Cardiac fibroblast (primary cell): Measurements from ENCODE around the gene ARHGEF2.

ENCODE experiments used
- DNase-seq, 2 donors: peaks; one replicate each; pipeline versions ENCODE4 v3.0.0 to v3.0.0-alpha.2; 2010; ENCODE audit warnings: low read depth in 2 of 2
- H3K4me3 ChIP-seq, 2 donors: replicated peaks in 1 of 2; 1 replicate in 1 of 2; 2 replicates in 1 of 2; pipeline ENCODE4 v1.5.1; 2011; ENCODE audit warnings: low read depth in 2 of 2, low read length in 2 of 2, mild to moderate bottlenecking in 2 of 2, moderate library complexity in 1 of 2
- TF ChIP-seq, protein P1 (sequence below): IDR thresholded peaks from one replicate; pipeline ENCODE4 v1.5.1; 2011; ENCODE audit warnings: low read depth, mild to moderate bottlenecking, low read length, inconsistent platforms

ARHGEF2 gene

DNA sequence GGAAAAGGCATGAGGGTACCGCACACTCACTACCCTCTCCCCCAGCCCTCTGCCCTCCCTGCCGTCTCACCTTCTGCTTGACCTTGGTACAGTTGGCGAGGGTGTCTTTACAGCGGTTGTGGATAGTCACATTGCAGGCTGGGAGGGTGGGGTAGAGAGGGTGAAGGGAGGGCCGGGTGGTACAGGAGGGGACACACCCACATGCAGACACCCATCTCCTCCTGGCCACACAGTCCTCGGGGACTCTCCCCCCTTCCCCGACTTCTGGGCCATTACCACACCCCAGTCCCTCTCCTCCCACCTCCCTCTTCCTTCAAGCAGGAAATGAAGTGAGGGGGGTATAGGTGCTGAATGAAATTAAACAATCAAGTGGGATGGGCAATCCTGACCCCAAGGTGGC lies 11.6 kb downstream of the ARHGEF2 start:
- TF ChIP-seq, protein P1, sequence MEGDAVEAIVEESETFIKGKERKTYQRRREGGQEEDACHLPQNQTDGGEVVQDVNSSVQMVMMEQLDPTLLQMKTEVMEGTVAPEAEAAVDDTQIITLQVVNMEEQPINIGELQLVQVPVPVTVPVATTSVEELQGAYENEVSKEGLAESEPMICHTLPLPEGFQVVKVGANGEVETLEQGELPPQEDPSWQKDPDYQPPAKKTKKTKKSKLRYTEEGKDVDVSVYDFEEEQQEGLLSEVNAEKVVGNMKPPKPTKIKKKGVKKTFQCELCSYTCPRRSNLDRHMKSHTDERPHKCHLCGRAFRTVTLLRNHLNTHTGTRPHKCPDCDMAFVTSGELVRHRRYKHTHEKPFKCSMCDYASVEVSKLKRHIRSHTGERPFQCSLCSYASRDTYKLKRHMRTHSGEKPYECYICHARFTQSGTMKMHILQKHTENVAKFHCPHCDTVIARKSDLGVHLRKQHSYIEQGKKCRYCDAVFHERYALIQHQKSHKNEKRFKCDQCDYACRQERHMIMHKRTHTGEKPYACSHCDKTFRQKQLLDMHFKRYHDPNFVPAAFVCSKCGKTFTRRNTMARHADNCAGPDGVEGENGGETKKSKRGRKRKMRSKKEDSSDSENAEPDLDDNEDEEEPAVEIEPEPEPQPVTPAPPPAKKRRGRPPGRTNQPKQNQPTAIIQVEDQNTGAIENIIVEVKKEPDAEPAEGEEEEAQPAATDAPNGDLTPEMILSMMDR, result no peak
- no peak overlapping the region for H3K4me3 ChIP-seq
- no peak for DNase-seq

DNA sequence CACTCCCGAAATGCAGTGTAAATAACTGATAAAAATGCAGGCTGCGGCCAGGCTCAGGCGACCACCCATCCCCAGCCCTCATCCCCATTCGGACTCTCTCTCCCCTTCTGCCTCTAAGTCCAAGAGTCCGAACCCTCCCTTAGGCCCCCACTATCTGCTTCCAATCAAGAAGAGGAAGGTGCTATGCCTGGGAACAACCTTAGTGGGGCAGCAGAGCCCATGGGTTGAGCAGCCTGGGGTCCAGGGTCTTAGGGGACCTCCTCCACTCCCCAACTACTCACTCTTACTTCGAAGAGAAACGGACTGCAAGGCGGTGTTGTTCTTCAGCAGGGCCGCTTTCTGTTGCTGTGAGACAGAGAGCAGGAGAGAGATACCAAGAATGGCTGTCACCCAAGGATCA lies 12.2 kb downstream of the ARHGEF2 start:
- TF ChIP-seq, protein P1, result peak; percentile 7
- no peak for DNase-seq
- no peak overlapping the region for H3K4me3 ChIP-seq

DNA sequence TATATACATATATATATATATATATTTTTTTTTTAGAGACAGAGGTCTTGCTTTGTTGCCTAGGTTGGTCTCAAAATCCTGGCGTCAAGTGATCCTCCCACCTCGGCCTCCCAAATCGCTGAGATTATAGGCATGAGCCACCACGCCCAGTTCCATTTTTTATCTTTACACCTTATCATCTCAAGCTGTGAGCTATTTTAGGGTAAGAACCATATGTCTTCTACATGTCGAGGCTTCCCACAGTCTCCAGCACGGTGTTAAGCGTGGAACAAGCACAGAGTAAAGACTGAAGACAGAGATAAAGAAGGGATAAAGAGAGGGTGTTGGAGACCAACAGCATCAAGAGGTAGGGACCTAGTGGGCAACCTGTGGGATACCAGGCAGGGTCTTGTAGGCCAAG lies 14.2 kb downstream of the ARHGEF2 start:
- H3K4me3 ChIP-seq, result no peak overlapping the region
- no peak for DNase-seq
- TF ChIP-seq, protein P1, result no peak

DNA sequence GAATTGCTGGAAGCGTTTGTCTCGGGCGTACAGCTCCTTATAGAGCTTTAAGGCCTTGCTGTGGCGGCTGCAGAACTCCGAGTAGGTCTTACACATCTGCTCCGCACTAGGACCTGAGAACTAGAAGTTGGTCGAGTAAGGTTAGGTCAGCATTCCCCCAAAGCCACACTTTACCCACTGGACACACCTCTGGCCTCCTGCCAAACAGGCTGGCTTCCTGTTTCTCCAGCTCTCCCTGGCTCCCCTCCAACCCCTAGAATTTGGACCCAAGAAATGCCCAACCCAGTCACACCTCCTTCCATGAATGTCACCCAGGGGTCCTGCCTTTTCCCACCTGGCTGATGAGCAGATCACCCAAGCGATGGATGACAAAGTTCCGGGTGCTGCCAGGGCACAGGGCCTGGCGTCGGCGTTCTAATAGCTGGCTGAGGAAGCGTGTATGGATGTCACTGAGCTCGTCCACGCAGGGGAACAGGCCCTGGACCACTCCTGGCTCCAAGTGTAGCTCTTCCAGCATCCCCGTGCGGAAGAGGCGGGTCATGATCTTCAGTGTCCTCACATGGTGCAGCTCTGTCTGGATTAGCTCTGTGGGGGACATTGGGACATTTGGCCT lies 15.6 kb downstream of the ARHGEF2 start:
- no peak overlapping the region for H3K4me3 ChIP-seq
- peak; percentile 55 to 56 for DNase-seq
- TF ChIP-seq, protein P1, result no peak

DNA sequence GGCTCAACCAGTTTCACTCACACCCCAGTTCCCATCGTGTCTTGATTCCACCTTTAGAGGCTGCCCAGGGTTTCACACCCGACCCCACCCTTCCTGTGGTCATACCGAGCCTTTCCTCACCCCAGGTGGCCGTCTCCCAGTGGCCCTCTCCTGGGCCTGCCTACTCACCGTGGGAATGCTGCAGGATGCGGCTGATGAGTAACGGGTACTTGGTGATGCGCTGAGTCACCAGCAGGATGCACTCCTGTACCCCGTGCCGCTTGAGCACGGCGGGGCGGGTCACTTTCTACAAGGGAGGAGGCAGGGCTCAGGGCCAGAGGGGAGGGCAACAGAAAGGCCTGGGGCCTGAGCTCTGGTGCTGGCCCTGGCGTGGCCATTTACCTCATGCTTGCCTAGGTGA lies 16.4 kb downstream of the ARHGEF2 start:
- TF ChIP-seq, protein P1, result peak; percentile 12
- no peak overlapping the region for H3K4me3 ChIP-seq
- DNase-seq, result peak; percentile 90 to 98

DNA sequence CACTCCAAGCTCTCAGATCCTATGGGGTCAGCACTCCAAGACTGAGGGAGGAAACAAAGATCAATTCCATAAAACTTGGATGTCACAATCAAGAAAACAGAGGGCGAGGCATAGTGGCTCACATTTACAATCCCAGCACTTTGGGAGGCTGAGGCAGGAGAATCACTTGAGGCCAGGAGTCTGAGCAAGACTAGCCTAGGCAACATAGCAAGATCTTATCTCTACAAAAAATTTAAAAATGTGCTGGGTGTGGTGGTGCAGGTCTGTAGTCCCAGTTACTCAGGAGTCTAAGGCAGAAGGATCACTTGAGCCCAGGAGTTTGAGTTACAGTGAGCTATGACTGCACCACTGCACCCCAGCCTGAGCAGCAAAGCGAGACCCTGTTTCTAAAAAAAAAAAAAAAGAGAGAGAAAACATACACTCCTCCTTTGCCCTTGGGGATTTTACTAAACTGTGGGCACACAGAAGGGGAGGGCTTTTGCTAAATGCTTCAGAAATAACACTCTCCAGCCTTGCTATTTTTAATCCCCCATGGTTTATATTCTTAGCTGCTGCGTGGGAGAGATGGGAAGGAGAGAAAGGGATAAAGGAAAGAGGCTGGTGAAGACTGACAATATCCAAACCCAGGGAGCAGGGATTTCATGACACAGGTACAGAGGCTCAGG lies 18.1 kb downstream of the ARHGEF2 start:
- no peak for DNase-seq
- TF ChIP-seq, protein P1, result no peak
- H3K4me3 ChIP-seq, result no peak overlapping the region

DNA sequence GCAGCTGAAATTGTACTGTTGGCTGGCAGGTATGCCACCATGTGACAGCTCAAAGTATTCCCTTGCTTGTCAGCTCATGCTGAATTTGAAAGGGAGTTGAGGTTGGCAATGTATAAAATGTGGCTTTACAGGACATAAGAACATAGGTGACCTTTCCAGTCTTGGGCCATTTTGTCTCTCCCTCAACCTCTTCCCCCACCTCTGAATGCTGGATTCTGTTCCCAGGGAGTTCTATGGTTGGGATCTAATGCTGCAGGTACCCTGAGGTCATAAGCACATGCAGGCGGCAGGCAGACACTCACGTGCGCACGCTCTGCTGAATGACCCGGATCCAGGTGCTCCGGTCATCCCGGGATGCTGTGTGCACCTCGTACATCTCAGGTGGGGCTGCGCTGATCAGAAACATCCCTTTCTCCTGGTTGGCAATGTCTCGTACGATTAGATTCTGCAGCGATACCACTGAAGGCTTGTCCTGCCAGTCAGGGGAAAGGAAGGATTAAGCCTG lies 20.9 kb downstream of the ARHGEF2 start:
- no peak overlapping the region for H3K4me3 ChIP-seq
- no peak for DNase-seq

More for the DNA sequence above, 20.9 kb downstream of the ARHGEF2 start:
- TF ChIP-seq, protein P1, result no peak
